ENCODE results near the gene DENND6A. TPM values are rescaled to one million over a fixed set of nuclear protein-coding genes. Genes with fewer than 3 reads are reported as not detected.
"Not testable (repeated sequence)": the region's sequence is repeated elsewhere in the genome, so short reads cannot be mapped to it uniquely, and the experiment has no call there.

The DENND6A gene
- total RNA-seq, 6 donors from 2014 or later, result 11.7 to 67.6 (median 23.8) TPM

DNA sequence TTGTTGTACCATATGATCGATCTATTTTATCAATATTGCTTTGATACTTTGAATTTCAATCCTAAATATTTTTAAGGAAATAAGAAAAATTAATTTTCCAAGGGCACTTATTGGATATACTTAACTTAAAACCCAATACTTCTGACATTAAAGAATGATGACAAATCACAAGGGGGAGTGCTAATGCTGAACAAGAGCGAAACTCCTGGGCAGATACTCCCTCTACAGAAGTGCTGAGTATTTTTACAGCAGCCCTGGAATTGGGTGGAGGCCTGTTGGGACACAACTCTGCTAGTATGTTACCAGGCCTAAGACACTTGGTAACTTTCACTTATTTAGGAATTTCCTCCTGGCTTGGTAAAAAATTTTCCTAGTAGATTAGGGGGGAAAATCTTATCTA lies 46.2 kb downstream of the DENND6A start:
- no peaks in the 10 kb centered on the region for H3K4me1 ChIP-seq
- no peaks in the 10 kb centered on the region for H3K27me3 ChIP-seq
- peaks cover 0 to 8% (median 0%) of the 10 kb centered on the region in 4 donors for H3K9me3 ChIP-seq
- no peak for TF ChIP-seq EP300 (IDR thresholded peaks at IDR 0.05)
- no peak for TF ChIP-seq POLR2AphosphoS5 (IDR thresholded peaks at IDR 0.05)
- TF ChIP-seq, protein P1, sequence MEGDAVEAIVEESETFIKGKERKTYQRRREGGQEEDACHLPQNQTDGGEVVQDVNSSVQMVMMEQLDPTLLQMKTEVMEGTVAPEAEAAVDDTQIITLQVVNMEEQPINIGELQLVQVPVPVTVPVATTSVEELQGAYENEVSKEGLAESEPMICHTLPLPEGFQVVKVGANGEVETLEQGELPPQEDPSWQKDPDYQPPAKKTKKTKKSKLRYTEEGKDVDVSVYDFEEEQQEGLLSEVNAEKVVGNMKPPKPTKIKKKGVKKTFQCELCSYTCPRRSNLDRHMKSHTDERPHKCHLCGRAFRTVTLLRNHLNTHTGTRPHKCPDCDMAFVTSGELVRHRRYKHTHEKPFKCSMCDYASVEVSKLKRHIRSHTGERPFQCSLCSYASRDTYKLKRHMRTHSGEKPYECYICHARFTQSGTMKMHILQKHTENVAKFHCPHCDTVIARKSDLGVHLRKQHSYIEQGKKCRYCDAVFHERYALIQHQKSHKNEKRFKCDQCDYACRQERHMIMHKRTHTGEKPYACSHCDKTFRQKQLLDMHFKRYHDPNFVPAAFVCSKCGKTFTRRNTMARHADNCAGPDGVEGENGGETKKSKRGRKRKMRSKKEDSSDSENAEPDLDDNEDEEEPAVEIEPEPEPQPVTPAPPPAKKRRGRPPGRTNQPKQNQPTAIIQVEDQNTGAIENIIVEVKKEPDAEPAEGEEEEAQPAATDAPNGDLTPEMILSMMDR (IDR thresholded peaks at IDR 0.05), result peak in 1 of 6 experiments; percentile 9
- H3K4me3 ChIP-seq, result no peak overlapping the region
- no peak overlapping the region for H3K27ac ChIP-seq
- ATAC-seq (ENCODE audit: low FRiP score in 2 of 2) (peak in 1 of 2 donors; percentile 78), DNase-seq (no peak)
- WGBS, 2 donors, result 83 to 86% methylated on average over 2 of the region's 2 CpGs
- peaks cover 0 to 58% (median 27%) of the 10 kb centered on the region in 4 donors for H3K36me3 ChIP-seq

DNA sequence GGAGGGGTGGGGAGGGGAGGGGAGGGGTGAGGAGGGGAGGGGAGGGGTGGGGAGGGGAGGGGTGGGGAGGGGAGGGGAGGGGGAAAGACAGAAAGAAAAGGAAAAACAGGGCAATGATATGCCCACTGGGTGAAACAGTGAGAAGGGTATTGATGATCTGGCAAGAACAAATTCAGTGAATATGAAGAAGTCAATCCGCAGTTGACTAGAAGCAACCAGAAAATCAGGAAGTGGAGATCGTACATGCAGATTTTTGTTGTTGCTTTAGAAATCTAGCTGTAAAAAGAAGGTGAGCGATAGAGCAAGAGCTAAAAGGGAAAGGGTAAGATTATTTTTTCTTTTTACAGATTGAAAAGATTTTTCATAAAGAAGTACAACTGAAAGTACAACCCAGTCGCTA lies 48.1 kb downstream of the DENND6A start:
- ATAC-seq (ENCODE audit: low FRiP score in 2 of 2) (no peak), DNase-seq (no peak)
- peaks cover 0 to 8% (median 0%) of the 10 kb centered on the region in 4 donors for H3K9me3 ChIP-seq
- no peaks in the 10 kb centered on the region for H3K4me1 ChIP-seq
- no peak overlapping the region for H3K27ac ChIP-seq
- peaks cover 1 to 64% (median 36%) of the 10 kb centered on the region in 4 donors for H3K36me3 ChIP-seq
- no peak overlapping the region for H3K4me3 ChIP-seq
- H3K27me3 ChIP-seq, result no peaks in the 10 kb centered on the region
- 87 to 90% methylated on average over 4 of the region's 4 CpGs for WGBS, 2 donors
- TF ChIP-seq POLR2A (IDR thresholded peaks at IDR 0.05) (no peak), POLR2AphosphoS5 (IDR thresholded peaks at IDR 0.05) (no peak), EP300 (IDR thresholded peaks at IDR 0.05) (no peak)
- TF ChIP-seq, protein P1 (IDR thresholded peaks at IDR 0.05), result no peak

DNA sequence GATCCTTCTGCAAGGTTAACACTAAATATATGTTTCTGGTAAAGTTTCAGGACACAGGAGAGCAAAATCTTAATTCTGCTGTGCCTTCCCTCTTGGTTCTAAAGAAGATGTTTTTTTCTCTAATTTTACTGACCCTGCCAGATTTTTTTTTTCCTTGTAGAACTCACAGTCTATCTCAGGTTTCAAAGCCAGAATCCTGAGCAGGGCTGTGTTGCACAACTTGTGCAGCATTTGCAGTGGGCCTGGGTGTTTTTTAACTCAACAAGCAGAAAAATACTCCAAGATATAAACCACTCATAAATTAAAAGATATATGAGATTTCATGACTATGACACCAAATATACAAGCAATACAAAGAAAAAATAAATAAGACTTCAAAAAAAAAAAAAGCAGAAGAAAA lies 55.5 kb downstream of the DENND6A start:
- H3K4me3 ChIP-seq, result no peak overlapping the region
- TF ChIP-seq, protein P1 (IDR thresholded peaks at IDR 0.05), result no peak
- TF ChIP-seq POLR2AphosphoS5 (IDR thresholded peaks at IDR 0.05) (no peak), POLR2A (IDR thresholded peaks at IDR 0.05) (no peak), EP300 (IDR thresholded peaks at IDR 0.05) (no peak)
- peaks cover 13 to 97% (median 45%) of the 10 kb centered on the region in 4 donors for H3K36me3 ChIP-seq
- DNase-seq, result no peak
- H3K27me3 ChIP-seq, result no peaks in the 10 kb centered on the region
- no peak overlapping the region for H3K27ac ChIP-seq
- H3K4me1 ChIP-seq, result no peaks in the 10 kb centered on the region
- H3K9me3 ChIP-seq, result no peaks in the 10 kb centered on the region
- no peak for ATAC-seq (ENCODE audit: low FRiP score in 2 of 2)

DNA sequence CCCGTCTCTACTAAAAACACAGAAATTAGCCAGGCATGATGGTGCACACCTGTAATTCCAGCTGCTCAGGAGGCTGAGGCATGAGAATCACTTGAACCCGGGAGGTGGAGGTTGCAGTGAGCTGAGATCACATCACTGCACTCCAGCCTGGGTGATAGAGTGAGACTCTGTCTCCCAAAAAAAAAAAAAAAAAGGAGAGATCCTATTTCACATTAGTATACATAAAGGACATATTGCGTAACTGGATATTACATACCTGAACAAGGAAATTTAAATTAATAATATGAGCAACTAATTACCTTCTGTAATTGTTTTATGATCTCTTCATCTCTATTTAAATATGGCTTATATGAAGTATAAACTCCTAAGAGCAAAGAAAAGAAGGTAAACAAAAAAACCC lies 58.6 kb downstream of the DENND6A start:
- H3K36me3 ChIP-seq, result peaks cover 24 to 96% (median 45%) of the 10 kb centered on the region in 4 donors
- not testable (repeated sequence) for DNase-seq; H3K27me3 ChIP-seq; H3K4me1 ChIP-seq; H3K4me3 ChIP-seq; H3K9me3 ChIP-seq; H3K27ac ChIP-seq; ATAC-seq (ENCODE audit: low FRiP score in 2 of 2)
- WGBS, 2 donors, result 96 to 99% methylated on average over 3 of the region's 3 CpGs

DNA sequence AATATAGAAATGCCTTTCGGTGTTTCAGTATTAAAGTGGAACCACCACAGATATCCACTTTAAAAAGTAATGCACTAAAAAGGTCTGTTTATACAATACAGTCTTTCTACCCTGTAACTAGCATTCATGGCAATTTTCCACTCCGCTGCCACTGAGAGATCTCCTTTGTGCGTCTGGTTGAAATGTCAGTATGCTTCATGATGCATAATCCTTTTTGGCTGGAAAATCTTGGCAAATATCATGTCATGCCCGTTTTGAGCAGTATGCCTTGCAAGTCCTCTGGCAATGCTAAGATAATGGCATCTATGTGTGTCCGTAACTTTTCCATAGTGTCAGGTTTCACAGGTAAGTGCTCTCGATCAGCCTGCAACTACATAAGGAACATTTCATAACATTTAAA lies 64.9 kb downstream of the DENND6A start:
- no peak for ATAC-seq (ENCODE audit: low FRiP score in 2 of 2)
- Histone ChIP-seq H3K9me3 (no peaks in the 10 kb centered on the region), H3K4me1 (no peaks in the 10 kb centered on the region), H3K27ac (no peak overlapping the region), H3K36me3 (peaks cover 27 to 89% (median 53%) of the 10 kb centered on the region in 4 donors), H3K4me3 (no peak overlapping the region), H3K27me3 (no peaks in the 10 kb centered on the region)
- no peak for DNase-seq
- TF ChIP-seq EP300 (IDR thresholded peaks at IDR 0.05), result no peak
- no peak for TF ChIP-seq POLR2A (IDR thresholded peaks at IDR 0.05)
- TF ChIP-seq POLR2AphosphoS5 (IDR thresholded peaks at IDR 0.05), result no peak
- TF ChIP-seq, protein P1 (IDR thresholded peaks at IDR 0.05), result no peak
- WGBS, 2 donors, result 84 to 86% methylated on average over 6 of the region's 6 CpGs

Data from upper lobe of left lung (tissue), 6 donors.